Right lung (tissue), 5 donors: ENCODE measurements around the gene HOPX. TPM values are rescaled to one million over a fixed set of nuclear protein-coding genes. Genes with fewer than 3 reads are reported as not detected.
A peak's percentile ranks its signal among the peaks of the same experiment; 100 is the strongest.
"Not testable (repeated sequence)": the region's sequence is repeated elsewhere in the genome, so short reads cannot be mapped to it uniquely, and the experiment has no call there.

Source experiments
- DNase-seq, 2 donors: peaks; one replicate each; pipeline ENCODE4 v3.0.0-alpha.2; 2013
- polyA plus RNA-seq, 5 donors: library from polyadenylated mRNA; unstranded; fragments of 120-200 nt; gene quantifications; one replicate each; pipeline versions ENCODE4 v1.2.1 to v1.2.3, GENCODE V29; 2013; ENCODE audit warnings: inconsistent platforms in 1 of 5, low replicate concordance in 1 of 5; ENCODE audit not compliant: insufficient read length in 5 of 5, insufficient read depth in 1 of 5

The HOPX gene
- polyA plus RNA-seq, 5 donors, result 29.8 to 46.2 (median 37.4) TPM

DNA sequence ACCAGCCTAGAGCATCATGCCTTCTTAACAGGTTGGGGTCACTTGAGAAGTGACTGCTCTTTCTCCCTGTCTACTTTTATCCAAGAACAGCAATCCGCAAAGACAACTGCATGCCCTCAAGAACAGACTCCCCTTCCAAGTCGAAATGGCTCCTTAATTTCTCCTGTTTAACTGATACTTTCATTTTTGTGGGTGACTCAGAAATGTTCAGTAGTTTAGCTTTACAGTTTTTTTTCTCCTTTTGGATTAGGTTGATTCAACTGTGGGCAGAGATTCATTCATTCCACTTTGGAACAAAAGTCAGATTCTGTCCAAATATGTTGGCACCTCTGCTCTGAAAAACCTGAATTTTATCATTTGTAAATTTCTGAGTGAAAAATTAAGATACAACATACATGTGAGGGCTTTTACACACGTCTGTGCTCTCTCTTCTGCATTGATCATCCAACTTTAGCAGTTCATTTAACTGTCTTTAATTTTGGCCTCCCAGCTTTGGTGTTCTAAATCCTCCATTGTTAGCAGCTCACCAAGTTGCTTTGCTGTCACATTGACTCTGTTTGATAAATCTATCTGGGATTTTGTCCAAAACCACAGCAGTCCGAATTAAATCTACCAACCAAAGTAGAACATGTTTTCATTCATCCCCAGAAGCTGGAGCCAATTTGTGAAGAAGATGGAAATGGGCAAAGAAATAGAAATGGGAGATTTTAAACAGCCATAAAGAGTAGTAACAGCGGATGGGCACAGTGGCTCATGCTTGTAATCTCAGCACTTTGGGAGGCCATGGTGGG, 50.0 kb downstream of the HOPX start:
- DNase-seq, result no peak

- DNase-seq, result no peak
Observed at GRCh38 chr4:56628592-56628991, 52.5 kb downstream of the HOPX start.

- no peak for DNase-seq
Observed at GRCh38 chr4:56627985-56628384, 53.1 kb downstream of the HOPX start.

GRCh38 chr4:56627375-56627774, 53.7 kb downstream of the HOPX start:
- DNase-seq, result no peak

- no peak for DNase-seq
Observed at GRCh38 chr4:56626963-56627362, 54.1 kb downstream of the HOPX start.

DNA sequence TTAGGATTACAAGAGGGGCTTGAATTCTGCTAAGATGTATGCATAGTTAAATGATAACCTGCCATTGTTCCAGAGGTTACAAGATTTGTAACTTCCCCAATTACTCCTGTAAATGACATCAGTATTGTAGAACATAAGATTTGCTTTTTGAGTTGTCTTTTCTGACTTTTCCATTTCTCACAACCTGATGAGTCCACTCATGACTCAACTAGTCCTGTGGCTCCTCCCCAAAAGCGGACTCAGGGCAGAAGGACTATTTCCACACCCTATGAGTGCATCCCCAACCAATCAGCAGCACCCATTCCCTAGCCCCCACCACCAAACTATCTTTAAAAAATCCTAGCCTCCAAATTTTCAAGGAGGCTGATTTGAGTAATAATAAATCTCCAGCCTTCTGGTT, 54.7 kb downstream of the HOPX start:
- no peak for DNase-seq

DNA sequence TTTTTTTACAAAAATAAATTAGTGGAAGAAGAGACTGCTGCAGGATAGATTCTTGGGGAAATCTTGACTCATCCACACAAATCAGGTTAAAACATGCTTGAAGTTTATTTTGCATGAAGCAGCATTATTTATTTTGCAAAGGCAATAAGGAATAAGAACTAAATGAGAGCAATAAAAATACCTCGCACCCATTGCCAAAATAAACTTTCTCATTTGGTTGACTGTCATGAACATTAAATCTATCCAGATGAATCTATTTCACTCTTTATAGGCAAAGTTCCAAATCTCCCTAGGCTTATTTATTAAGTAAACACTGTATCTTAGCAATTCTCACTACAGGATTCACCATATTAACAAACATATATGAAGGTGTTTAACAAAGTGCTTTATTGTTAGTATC, 58.9 kb downstream of the HOPX start:
- no peak for DNase-seq

DNA sequence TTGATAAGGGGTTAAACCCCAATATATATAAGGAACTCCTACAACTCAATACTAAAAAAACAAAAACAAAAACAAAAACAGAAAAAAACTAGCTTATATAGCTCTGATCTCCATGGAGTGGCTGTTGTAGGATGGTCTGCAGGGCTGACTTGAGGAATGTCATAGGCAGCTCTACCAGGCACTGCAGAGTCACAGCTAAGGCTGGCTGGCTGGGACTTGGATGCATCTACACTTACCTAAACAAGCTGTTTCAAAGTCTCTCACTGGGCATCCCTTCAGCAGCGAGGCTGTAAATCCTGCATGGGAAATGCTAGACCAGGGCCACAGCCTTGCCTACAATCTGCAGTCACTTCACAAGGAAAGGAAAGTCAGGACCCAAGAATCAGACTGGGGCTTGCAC, 61.3 kb downstream of the HOPX start:
- no peak for DNase-seq

DNA sequence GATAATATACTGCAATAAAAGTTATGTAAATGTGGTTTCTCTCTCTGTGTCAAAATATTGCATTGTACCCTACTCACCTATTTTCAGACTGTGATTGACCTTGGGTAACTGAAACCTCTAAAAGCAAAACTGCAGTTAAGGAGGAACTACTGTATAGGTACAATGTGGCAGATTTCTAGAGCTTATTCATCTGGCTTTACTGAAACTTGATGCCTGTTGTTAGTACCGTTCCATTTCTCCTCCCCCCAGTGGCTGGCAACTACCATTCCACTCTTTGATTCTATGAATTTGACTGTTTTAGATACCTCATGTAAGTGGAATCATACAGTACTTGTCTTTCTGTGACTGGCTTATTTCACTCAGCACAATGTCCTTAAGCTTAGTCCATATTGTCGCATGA, 61.9 kb downstream of the HOPX start:
- DNase-seq, result peak in 1 of 2 donors; percentile 3

DNA sequence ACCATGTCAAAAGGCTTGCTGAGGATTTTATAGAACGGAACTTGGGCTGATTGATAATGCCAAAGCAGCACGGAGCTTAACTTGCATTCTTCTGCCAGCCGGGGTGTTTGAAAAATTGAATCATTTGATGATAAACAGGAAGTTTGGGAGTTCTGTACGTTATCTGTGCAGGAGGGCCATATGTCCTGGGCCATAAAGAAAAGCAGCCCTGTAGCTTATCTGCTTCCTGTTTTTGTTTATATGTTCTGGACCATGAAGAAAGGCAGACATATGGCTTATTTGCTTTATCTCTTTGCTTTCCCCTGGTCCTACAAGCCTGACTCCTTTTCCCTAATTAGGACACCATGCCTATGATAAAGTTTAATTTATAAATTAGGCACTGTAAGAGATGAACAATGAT, 62.4 kb downstream of the HOPX start:
- DNase-seq, result no peak

GRCh38 chr4:56613101-56613862, 67.8 kb downstream of the HOPX start:
- DNase-seq, result no peak

DNA sequence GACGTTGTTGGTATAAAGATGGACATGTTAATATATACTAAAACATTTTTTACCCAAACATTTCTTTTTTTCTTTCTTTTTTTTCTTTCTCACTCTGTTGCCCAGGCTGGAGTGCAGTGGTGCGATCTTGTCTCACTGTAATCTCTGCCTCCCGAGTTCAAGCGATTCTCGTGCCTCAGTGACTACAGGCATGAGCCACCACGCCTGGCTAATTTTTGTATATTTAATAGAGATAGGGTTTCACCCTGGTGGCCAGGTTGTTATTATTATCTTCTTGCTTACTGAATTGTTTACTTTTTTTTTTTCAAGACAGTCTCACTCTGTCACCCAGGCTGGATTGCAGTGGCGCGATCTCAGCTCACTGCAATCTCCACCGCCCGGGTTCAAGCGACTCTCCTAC, 68.8 kb downstream of the HOPX start:
- no peak for DNase-seq

DNA sequence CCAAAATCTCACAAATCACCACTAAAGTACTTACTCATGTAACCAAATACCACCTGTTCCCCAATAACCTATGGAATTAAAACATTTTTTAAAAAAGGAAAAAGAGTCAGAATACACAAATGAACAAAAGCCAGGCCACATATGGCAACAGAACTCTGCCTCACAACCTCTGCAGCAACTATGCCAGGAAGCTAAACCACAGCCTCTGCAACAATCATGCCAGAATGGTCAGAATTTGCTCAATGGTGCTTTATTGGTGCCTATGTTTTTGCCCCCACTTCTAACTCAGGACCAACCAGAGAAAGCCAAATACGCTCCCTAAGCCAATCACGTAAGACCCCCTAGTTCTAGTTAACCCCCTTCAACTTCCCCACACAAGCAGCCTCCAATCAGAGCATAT, 69.6 kb downstream of the HOPX start:
- no peak for DNase-seq

GRCh38 chr4:56610170-56610569, 70.9 kb downstream of the HOPX start:
- not testable (repeated sequence) for DNase-seq

- DNase-seq, result no peak
Observed at GRCh38 chr4:56607926-56608325, 73.2 kb downstream of the HOPX start.

- no peak for DNase-seq
Observed at GRCh38 chr4:56606385-56606784, 74.7 kb downstream of the HOPX start.

DNA sequence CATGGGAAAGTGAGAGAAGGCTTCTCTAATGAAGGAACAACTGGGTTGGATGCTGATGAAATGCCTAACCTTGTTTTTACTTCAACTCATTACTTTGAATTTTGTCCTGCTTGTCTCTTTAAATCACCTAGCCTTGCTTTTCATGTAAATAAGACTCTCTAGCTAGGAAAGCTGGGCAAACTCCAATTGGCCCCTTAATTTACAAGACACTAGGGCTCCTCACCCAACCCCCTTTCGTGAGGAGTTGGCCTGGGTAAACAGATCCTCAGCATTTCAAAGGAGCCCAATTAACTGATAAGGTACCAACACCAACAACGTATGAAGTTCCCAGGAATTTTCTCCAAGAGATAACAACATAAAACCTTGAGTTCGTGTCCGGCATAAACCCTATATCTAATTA, 75.6 kb downstream of the HOPX start:
- not testable (repeated sequence) for DNase-seq

DNA sequence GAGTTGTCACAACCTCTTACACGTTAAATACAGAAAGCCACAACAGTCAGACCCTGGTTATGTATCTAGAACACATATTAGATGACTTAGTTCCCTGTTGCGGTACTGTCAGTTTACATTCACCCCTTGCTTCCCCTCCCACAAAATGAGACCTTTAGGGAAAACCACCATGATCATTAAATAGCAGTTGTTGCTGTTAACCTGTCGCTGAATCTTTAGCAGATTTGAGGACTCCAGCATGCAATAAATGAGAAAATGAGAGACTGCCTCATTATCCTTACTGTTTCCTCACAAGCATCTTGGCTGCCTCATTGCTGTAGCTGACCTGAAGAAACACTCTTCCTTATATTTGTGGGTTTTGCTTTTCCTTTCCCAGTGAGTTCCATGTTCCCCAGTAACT, 77.8 kb downstream of the HOPX start:
- DNase-seq, result no peak

Other genes starting within 250 kb of the HOPX start
- 10 to 100 TPM; 18.1 to 31.3 (median 23.1) TPM for gene PPAT, start 245.7 kb downstream of the HOPX start, polyA plus RNA-seq
- 100 to 1,000 TPM in 4 of 5 donors, 10 to 100 TPM in 1; 95.6 to 139 (median 130) TPM for gene PAICS, start 245.0 kb downstream of the HOPX start, polyA plus RNA-seq
- 100 to 1,000 TPM in 4 of 5 donors, 10 to 100 TPM in 1; 96.3 to 148 (median 128) TPM for gene SRP72, start 213.7 kb downstream of the HOPX start, polyA plus RNA-seq
- gene ARL9, start 175.5 kb downstream of the HOPX start, polyA plus RNA-seq, result 1 to 10 TPM in 2 of 5 donors, under 1 TPM in 3; 0.37 to 1.2 (median 0.80) TPM
- under 1 TPM in 3 of 5 donors, not detected in 2; 0.31 to 0.65 (median 0.45) TPM for gene SPINK2, start 140.4 kb upstream of the HOPX start, polyA plus RNA-seq
- gene REST, start 226.6 kb upstream of the HOPX start, polyA plus RNA-seq, result 10 to 100 TPM; 29.6 to 47.5 (median 42.6) TPM